ENCODE measurements around the gene HNRNPF. TPM values are rescaled to one million over a fixed set of nuclear protein-coding genes. Genes with fewer than 3 reads are reported as not detected.

HNRNPF gene
- total and polyA plus RNA-seq, 2 of the 8 experiments (the other 6 are each of a cell fraction or from before 2014, with no cell fraction given): 209 to 389 TPM

GRCh38 chr10:43420369-43421200 is 11.6 kb upstream of the HNRNPF start (continued):
- TF ChIP-seq KDM4A (IDR thresholded peaks at IDR 0.05; ENCODE audit: low read depth, low read length, severe bottlenecking): peak; percentile 61
- TF ChIP-seq SUZ12 (IDR thresholded peaks at IDR 0.05; ENCODE audit: low read length): no peak
- TF ChIP-seq, protein P1, sequence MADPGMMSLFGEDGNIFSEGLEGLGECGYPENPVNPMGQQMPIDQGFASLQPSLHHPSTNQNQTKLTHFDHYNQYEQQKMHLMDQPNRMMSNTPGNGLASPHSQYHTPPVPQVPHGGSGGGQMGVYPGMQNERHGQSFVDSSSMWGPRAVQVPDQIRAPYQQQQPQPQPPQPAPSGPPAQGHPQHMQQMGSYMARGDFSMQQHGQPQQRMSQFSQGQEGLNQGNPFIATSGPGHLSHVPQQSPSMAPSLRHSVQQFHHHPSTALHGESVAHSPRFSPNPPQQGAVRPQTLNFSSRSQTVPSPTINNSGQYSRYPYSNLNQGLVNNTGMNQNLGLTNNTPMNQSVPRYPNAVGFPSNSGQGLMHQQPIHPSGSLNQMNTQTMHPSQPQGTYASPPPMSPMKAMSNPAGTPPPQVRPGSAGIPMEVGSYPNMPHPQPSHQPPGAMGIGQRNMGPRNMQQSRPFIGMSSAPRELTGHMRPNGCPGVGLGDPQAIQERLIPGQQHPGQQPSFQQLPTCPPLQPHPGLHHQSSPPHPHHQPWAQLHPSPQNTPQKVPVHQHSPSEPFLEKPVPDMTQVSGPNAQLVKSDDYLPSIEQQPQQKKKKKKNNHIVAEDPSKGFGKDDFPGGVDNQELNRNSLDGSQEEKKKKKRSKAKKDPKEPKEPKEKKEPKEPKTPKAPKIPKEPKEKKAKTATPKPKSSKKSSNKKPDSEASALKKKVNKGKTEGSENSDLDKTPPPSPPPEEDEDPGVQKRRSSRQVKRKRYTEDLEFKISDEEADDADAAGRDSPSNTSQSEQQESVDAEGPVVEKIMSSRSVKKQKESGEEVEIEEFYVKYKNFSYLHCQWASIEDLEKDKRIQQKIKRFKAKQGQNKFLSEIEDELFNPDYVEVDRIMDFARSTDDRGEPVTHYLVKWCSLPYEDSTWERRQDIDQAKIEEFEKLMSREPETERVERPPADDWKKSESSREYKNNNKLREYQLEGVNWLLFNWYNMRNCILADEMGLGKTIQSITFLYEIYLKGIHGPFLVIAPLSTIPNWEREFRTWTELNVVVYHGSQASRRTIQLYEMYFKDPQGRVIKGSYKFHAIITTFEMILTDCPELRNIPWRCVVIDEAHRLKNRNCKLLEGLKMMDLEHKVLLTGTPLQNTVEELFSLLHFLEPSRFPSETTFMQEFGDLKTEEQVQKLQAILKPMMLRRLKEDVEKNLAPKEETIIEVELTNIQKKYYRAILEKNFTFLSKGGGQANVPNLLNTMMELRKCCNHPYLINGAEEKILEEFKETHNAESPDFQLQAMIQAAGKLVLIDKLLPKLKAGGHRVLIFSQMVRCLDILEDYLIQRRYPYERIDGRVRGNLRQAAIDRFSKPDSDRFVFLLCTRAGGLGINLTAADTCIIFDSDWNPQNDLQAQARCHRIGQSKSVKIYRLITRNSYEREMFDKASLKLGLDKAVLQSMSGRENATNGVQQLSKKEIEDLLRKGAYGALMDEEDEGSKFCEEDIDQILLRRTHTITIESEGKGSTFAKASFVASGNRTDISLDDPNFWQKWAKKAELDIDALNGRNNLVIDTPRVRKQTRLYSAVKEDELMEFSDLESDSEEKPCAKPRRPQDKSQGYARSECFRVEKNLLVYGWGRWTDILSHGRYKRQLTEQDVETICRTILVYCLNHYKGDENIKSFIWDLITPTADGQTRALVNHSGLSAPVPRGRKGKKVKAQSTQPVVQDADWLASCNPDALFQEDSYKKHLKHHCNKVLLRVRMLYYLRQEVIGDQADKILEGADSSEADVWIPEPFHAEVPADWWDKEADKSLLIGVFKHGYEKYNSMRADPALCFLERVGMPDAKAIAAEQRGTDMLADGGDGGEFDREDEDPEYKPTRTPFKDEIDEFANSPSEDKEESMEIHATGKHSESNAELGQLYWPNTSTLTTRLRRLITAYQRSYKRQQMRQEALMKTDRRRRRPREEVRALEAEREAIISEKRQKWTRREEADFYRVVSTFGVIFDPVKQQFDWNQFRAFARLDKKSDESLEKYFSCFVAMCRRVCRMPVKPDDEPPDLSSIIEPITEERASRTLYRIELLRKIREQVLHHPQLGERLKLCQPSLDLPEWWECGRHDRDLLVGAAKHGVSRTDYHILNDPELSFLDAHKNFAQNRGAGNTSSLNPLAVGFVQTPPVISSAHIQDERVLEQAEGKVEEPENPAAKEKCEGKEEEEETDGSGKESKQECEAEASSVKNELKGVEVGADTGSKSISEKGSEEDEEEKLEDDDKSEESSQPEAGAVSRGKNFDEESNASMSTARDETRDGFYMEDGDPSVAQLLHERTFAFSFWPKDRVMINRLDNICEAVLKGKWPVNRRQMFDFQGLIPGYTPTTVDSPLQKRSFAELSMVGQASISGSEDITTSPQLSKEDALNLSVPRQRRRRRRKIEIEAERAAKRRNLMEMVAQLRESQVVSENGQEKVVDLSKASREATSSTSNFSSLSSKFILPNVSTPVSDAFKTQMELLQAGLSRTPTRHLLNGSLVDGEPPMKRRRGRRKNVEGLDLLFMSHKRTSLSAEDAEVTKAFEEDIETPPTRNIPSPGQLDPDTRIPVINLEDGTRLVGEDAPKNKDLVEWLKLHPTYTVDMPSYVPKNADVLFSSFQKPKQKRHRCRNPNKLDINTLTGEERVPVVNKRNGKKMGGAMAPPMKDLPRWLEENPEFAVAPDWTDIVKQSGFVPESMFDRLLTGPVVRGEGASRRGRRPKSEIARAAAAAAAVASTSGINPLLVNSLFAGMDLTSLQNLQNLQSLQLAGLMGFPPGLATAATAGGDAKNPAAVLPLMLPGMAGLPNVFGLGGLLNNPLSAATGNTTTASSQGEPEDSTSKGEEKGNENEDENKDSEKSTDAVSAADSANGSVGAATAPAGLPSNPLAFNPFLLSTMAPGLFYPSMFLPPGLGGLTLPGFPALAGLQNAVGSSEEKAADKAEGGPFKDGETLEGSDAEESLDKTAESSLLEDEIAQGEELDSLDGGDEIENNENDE (IDR thresholded peaks at IDR 0.05; ENCODE audit: insufficient replicate concordance, low read length): no peak
- no peak for TF ChIP-seq TAF7 (optimal IDR thresholded peaks at IDR 0.05; ENCODE audit: borderline replicate concordance, low read depth, low read length)
- no peak for TF ChIP-seq MAFK (IDR thresholded peaks at IDR 0.05; ENCODE audit: low read depth, low read length)
- peak; percentile 76 for TF ChIP-seq ASH2L (IDR thresholded peaks at IDR 0.05; ENCODE audit: low read length)
- TF ChIP-seq HDAC6 (IDR thresholded peaks at IDR 0.05; ENCODE audit: low read depth, low read length): no peak
- TF ChIP-seq CEBPB (IDR thresholded peaks at IDR 0.05; ENCODE audit: low read depth, low read length): peak; percentile 98
- no peak for TF ChIP-seq SP2 (IDR thresholded peaks at IDR 0.05; ENCODE audit: low read length)
- TF ChIP-seq CHD2 (IDR thresholded peaks at IDR 0.05; ENCODE audit: low read length): no peak
- no peak for TF ChIP-seq JUND (IDR thresholded peaks at IDR 0.05; ENCODE audit: low read length)

Measured in H1 (cell line).